Mesodermal cell (in vitro differentiated cells): ENCODE results near the gene PDE5A.
A peak's percentile ranks its signal among the peaks of the same experiment; 100 is the strongest.

Experiments used
- H3K27ac ChIP-seq: 2 replicates; pipeline ENCODE4 v1.7.0; 2013; ENCODE audit warnings: mild to moderate bottlenecking, low read depth, low read length, moderate library complexity; ENCODE audit not compliant: severe bottlenecking
- H3K36me3 ChIP-seq: 2 replicates; pipeline ENCODE4 v1.7.1; 2013; ENCODE audit warnings: mild to moderate bottlenecking, low read length, moderate library complexity; ENCODE audit not compliant: control insufficient read depth, insufficient read depth
- H3K4me1 ChIP-seq: one replicate; pipeline ENCODE4 v1.7.1; 2013; ENCODE audit warnings: mild to moderate bottlenecking, low read length; ENCODE audit not compliant: insufficient read depth, control insufficient read depth, poor library complexity, severe bottlenecking
- H3K4me3 ChIP-seq: 2 replicates; pipeline ENCODE4 v1.7.0; 2013; ENCODE audit warnings: low read length, control low read depth, mild to moderate bottlenecking; ENCODE audit not compliant: insufficient read depth, poor library complexity, severe bottlenecking; ENCODE audit errors: extremely low read depth
- H3K9me3 ChIP-seq: 2 replicates; pipeline ENCODE4 v1.7.1; 2013; ENCODE audit warnings: mild to moderate bottlenecking, low read length, moderate library complexity; ENCODE audit not compliant: control insufficient read depth
- WGBS, 2 experiments: methylation state at CpG; one replicate each; pipeline ENCODE4 v1.1.5; 2013; ENCODE audit warnings: missing lambda C conversion rate in 2 of 2; ENCODE audit not compliant: insufficient coverage in 2 of 2; 5-methylcytosine and 5-hydroxymethylcytosine counted together

PDE5A gene

DNA sequence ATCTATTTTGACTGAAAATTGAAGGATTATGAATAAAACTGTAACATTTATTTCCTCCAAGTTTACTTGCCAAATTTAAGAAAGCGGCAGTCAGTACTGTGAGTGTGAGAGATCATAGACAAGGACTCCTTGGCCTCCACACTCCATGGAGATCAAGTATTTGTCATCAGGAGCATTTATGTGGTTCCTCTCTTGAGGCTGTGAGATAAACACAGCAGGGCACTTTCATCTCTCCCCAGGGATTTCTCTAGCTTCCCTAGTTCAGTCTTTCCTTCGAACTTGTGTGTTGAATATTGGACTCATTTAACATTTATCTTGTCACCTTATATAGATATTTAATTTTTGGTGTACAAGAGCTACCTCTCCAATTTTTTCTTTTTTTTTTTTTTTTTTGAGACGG is 40.8 kb downstream of the PDE5A start:
- no CpG with 5 or more reads among the region's 3 CpGs for WGBS, 2 experiments
- Histone ChIP-seq H3K27ac (no peak overlapping the region), H3K4me3 (no peak overlapping the region)

GRCh38 chr4:119585771-119586170 is 42.8 kb downstream of the PDE5A start:
- 100% methylated on average over 2 to 3 of the region's 6 CpGs for WGBS, 2 experiments
- Histone ChIP-seq H3K4me1 (no peaks in the 10 kb centered on the region), H3K4me3 (no peak overlapping the region), H3K36me3 (peaks cover 6% of the 10 kb centered on the region), H3K27ac (no peak overlapping the region), H3K9me3 (no peaks in the 10 kb centered on the region)

More for the DNA sequence above, 40.8 kb downstream of the PDE5A start:
- Histone ChIP-seq H3K9me3 (no peaks in the 10 kb centered on the region), H3K4me1 (no peaks in the 10 kb centered on the region), H3K36me3 (peaks cover 6% of the 10 kb centered on the region)

DNA sequence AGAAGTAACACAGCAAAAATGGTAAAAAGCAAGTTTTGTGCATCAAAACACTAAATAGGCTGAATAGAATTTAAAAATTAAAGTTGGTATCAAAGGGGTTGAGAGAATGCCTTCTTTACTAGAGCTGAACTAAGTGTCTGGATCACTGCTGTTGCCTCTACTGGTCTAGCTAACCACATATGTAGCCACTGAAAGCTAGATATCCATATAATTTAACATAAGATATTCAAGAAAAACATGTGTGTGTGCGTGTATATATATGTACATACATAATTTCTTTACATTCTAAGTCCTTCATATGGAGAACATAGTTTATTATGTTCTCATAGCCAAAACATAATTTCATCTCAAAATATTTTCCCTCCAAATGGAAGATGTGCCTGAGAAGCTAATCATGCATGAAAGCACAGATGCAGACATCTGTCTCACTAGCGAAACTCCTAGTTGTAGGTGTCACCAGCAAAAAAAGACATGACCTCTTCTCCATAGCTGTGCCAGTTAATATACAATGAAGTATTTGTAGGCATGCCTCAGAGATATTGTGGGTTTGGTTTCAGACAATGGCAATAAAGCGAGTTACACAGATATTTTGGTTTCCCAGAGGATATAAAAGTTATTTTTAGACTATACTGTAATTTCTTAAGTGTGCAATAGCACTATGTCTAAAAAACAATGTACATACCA is 47.3 kb downstream of the PDE5A start:
- Histone ChIP-seq H3K4me3 (no peak overlapping the region), H3K36me3 (peaks cover 6% of the 10 kb centered on the region), H3K4me1 (no peaks in the 10 kb centered on the region), H3K27ac (no peak overlapping the region), H3K9me3 (no peaks in the 10 kb centered on the region)
- 88% methylated on average over 1 of the region's 3 CpGs; no CpG with 5 or more reads in 1 of the 2 experiments for WGBS, 2 experiments

DNA sequence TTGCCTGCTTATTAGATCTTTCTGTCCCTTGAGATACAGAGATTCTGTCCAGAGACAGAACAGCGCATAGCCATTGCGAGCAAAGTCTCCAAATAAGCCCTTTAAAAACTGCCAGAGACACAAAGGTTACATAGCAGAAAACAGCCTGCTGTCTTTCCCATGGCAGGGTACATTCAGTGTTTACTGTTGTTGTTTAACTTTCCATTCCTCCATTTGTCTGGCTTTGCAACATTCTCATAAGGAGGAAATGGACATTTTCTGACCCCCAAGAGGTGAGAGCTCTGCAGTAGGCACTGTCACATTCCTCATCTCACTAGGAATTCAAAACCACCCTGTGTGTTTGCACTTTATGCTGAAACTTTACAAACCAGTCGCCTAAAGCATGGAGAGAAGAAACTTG is 48.3 kb downstream of the PDE5A start:
- Histone ChIP-seq H3K9me3 (no peaks in the 10 kb centered on the region), H3K36me3 (peaks cover 6% of the 10 kb centered on the region), H3K4me3 (no peak overlapping the region), H3K4me1 (no peaks in the 10 kb centered on the region), H3K27ac (no peak overlapping the region)
- WGBS, 2 experiments, result 75 to 100% methylated on average over 2 of the region's 3 CpGs

GRCh38 chr4:119579823-119580222 is 48.8 kb downstream of the PDE5A start:
- no peak overlapping the region for H3K27ac ChIP-seq
- peaks cover 6% of the 10 kb centered on the region for H3K36me3 ChIP-seq
- 81 to 86% methylated on average over 1 to 4 of the region's 5 CpGs for WGBS, 2 experiments
- H3K4me1 ChIP-seq, result no peaks in the 10 kb centered on the region
- H3K4me3 ChIP-seq, result no peak overlapping the region
- H3K9me3 ChIP-seq, result no peaks in the 10 kb centered on the region

DNA sequence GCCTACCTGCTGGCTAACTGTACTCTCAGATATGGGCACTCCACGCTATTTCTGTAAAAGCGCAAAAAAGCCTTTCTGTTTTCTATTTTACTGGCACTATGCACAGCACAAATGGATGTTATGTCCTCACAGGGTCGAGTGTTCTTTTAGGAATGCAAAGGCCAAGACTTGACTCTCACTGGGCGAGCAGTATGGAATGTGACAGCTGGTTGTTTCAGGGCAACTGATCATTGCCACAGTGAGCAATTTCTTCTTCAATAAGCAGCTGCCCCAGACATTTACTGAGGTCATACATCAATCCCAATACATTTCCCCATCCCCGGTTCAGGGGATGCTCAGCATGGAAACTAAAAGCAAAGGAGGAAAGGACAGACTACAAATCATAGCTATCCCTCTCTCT is 58.2 kb downstream of the PDE5A start:
- Histone ChIP-seq H3K4me1 (no peaks in the 10 kb centered on the region), H3K36me3 (peaks cover 4% of the 10 kb centered on the region), H3K4me3 (no peak overlapping the region), H3K9me3 (peaks cover 3% of the 10 kb centered on the region), H3K27ac (no peak overlapping the region)
- WGBS, 2 experiments, result 68 to 100% methylated on average over 2 to 4 of the region's 5 CpGs

DNA sequence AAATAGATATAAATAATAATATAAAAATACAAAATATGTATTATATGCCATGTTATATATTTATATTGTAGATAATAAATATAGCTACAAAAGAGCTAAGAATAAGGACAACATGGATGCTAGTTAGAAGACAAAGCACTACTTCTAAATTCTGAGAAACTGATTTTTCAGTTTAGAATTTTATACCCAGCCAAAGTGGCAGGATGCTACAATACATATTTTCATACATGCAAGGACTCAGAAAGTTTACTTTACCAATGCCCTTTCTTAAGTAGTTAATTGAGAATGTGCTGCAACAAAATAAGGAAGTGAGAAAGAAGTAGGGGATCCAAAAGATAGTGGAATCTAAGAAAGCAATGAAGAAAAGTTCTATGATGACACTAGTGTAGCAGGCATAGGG is 64.5 kb downstream of the PDE5A start:
- Histone ChIP-seq H3K36me3 (peaks cover 12% of the 10 kb centered on the region), H3K4me1 (no peaks in the 10 kb centered on the region), H3K4me3 (no peak overlapping the region), H3K27ac (no peak overlapping the region), H3K9me3 (peaks cover 9% of the 10 kb centered on the region)

DNA sequence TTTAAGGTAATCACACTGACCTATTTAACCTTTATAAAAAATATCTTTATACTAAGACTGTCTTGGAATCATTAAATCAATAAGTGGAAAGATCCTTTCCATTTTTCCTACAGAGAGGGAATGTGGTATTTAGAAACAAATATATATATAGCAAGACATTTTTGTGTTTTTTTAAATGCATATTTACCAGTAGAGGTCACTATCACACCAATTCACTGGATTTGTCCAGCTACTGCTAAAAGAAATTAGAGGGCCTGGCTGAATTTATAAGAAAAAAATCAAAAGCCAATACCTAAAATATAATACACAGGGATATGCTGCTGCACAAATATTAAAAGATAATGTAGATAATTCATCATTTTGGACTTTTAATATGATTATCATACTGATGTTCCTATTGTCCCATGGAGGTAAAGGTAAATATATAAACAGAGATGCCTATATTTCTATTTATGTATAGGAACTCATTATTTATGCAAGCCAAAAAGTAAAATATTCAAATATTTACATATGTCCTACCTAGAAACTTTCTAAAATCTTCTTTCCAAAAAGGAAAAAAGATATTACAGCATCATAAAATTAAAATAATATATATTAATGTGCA is 69.5 kb downstream of the PDE5A start:
- H3K4me3 ChIP-seq, result no peak overlapping the region
- H3K27ac ChIP-seq, result no peak overlapping the region
- H3K4me1 ChIP-seq, result no peaks in the 10 kb centered on the region
- H3K36me3 ChIP-seq, result peaks cover 14% of the 10 kb centered on the region
- peaks cover 3% of the 10 kb centered on the region for H3K9me3 ChIP-seq

GRCh38 chr4:119550857-119551532 is 77.6 kb downstream of the PDE5A start:
- Histone ChIP-seq H3K9me3 (no peaks in the 10 kb centered on the region), H3K36me3 (peaks cover 10% of the 10 kb centered on the region), H3K4me1 (no peaks in the 10 kb centered on the region), H3K27ac (peak overlapping the region; percentile 1), H3K4me3 (no peak overlapping the region)
- WGBS, 2 experiments, result 20 to 55% methylated on average over 1 to 2 of the region's 2 CpGs

DNA sequence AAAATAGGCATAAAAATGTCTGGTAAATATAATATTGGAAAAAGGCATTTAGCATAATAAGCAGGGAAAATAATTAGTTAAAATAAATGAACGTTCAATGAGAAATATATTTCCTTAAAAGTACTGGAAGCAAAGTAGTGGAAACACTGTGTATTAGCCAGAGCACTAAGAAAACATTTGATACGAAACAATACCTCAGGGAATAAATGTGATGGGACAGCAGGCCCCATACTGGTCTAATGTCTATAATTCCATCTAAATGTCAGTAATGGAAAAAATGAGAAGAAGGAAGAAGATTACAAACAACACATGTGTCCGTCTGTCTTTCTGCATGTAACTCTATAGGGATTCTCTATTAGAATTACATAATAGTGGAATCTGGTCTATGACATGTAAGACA is 79.0 kb downstream of the PDE5A start:
- H3K9me3 ChIP-seq, result no peaks in the 10 kb centered on the region
- 100% methylated on average over 1 of the region's 3 CpGs; no CpG with 5 or more reads in 1 of the 2 experiments for WGBS, 2 experiments
- peaks cover 9% of the 10 kb centered on the region for H3K36me3 ChIP-seq
- H3K4me3 ChIP-seq, result no peak overlapping the region
- no peaks in the 10 kb centered on the region for H3K4me1 ChIP-seq
- H3K27ac ChIP-seq, result no peak overlapping the region

- 86% methylated on average over 2 of the region's 4 CpGs; no CpG with 5 or more reads in 1 of the 2 experiments for WGBS, 2 experiments
These were observed 84.8 kb downstream of the PDE5A start for GRCh38 chr4:119543779-119544178.

More at GRCh38 chr4:119543779-119544178, 84.8 kb downstream of the PDE5A start:
- no peak overlapping the region for H3K4me3 ChIP-seq
- H3K36me3 ChIP-seq, result peaks cover 7% of the 10 kb centered on the region
- no peaks in the 10 kb centered on the region for H3K9me3 ChIP-seq
- H3K4me1 ChIP-seq, result no peaks in the 10 kb centered on the region
- no peak overlapping the region for H3K27ac ChIP-seq
